ENCODE data around the gene LEF1.
"Not testable (repeated sequence)": the region's sequence is repeated elsewhere in the genome, so short reads cannot be mapped to it uniquely, and the experiment has no call there.

LEF1 gene

DNA sequence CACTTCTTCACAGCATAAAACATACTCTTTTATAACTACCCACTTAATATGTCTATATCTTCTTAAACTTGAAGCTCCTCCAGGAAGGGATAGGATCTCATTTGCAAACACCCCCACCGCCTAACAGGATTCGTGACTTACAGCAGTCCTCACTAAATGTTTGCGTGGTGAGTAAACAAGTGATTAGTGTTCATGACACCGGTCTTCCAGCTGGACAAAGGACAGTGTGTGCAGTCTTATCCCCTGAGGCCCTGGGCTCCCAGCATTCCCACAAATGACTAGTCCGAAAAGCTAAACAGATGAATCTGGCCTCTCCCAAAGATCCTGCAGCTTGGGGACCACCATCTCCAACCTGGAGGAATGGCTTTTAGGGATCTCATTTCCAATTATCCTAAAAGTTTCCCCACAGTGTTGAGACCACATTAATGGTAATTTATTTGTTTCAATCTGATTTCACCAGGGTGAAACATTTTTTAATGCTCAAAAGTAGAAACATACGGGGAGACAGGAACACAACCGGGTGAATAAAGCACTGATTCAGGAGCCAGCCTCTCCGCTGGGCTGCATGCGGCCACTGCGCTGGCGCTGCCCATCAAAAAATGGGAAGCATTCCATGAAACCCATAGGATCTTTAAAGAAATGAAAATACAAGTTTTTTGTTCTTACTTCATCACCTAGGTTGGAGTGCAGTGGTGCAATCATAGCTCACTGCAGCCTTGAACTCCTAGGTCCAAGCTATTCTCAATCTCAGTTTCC is 109.9 kb downstream of the LEF1 start:
- peak; percentile 43 for DNase-seq (ENCODE audit: low spot score)

DNA sequence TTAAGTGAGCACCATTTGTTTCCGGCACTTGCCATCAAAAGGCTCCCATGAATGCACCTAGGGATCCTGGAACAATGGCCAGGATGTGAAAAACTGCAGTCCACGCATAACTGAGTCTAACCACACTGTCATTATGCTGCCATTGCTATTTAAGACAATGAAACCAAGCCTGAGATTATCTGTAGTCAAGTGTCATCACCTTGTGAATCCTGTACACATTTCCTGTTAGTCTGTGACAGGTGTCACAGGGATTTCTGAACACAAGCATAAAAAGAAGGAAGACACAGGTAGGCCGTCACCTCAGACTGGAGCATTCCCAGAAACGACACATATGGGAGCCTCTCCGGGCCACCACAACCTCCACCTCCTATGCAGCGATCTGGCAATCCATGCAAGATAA is 112.3 kb downstream of the LEF1 start:
- DNase-seq (ENCODE audit: low spot score): no peak

DNA sequence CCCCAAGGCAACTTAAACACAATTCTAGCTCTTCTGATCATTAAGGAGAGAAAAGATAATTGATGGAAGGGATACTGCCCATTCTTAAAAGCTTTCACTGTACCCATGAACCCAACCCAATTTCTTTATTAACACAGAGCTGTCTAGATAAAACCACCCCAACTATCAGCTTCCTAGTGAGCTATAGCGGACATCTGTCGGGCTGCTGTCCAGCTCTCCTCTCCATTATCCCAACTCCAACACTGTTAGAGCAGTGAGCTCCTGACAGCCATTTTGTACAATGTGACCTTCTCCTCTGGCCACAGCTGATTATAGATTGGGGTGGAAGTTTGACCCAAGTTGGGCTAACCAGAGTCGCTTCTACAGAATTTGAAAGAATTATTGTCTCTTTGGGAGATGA is 112.9 kb downstream of the LEF1 start:
- DNase-seq (ENCODE audit: low spot score): no peak

DNA sequence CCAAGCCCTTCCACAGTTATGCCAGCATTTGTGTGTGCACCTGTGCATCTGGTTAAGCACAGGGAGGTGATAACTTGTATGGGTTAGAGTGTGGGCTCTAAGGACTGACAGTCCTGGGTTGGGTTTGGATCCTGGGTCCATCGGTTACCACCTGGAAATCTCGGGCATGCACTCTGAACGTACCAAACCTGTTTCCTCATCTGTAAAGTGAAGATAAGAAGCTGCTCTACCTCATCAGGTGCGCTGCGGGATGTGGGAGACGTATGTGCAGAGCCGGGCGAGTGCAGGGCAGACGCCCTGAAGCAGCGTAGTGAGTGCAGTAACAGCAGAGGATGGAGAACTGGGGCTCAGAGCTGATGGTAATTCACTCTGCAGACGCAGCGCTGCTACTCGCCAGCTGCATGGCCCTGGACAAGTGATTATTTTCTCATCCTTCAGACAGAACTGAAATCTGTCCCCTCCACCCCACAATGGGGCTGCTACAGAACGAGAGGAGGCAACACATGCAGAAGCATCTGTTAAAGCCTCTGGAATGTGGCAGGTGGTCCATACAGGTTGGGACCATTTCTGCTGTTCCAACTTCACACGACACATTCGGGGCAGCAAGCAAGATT is 114.6 kb downstream of the LEF1 start:
- DNase-seq (ENCODE audit: low spot score): no peak

DNA sequence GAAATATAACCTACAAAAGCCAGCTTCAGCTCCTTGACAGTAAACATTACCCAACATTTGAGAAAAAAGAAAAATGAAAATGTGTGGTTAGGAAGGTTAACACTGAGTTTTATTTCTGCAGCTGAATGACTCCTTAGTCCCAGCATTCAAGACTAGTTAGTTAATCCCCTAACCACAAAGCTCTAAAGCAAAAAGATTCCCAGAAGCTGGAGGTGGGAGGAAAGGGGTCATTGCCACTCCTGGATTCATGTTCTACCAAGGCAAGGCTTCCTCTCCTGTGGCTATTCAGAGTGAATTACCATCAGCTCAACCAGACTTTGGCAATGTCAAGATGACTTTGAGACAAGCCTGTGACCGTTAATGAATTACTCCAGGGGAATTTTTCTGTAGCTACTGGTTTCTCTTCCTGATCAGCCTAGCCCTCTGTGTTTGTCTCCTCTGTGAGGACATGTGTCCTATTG is 115.5 kb downstream of the LEF1 start:
- DNase-seq (ENCODE audit: low spot score): no peak

DNA sequence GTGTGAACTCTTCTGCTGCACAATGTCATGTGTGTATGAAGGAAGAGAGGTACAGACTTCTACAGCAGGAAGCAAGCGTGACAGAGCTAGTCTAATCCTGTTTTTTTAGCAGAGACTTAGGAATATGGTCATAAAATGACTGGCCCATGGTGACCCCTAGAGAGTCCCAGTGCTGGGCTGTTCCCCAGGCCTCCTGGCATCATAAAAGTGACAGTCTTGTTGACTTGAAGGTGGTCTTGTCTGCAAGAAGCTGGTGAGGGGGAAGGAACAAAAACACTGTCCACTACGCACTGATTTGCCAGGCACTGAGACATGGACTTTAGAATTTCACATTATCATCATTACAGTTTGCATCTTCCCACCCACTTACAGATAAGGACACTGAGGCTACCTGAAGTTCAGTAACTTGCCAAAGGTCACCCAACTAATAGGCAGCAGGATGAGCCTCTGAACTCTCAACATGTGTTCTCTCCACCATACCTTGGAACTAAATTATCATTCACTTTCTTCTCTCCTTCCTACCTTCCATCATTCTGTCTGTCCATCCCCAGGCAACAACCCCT is 116.1 kb downstream of the LEF1 start:
- DNase-seq (ENCODE audit: low spot score): no peak

DNA sequence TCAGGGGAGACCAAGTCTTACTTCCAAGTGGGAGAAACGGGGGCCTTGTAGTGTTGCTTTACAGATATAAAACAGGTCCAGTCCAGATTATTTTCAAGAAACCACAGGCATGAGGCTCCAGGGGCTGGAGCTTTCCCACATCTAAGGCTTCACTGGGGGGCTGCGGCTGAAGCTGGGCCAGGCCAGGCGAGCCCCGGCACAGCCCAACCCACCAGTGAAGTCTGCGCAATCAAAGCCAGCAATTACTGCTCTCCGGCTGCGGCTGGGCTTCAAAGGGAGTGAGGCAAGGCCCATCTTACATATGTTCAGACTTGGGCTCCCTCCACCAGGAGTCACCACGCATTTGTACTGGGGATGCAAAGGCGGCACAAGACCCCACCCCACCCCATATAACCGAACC is 117.4 kb downstream of the LEF1 start:
- no peak for DNase-seq (ENCODE audit: low spot score)

DNA sequence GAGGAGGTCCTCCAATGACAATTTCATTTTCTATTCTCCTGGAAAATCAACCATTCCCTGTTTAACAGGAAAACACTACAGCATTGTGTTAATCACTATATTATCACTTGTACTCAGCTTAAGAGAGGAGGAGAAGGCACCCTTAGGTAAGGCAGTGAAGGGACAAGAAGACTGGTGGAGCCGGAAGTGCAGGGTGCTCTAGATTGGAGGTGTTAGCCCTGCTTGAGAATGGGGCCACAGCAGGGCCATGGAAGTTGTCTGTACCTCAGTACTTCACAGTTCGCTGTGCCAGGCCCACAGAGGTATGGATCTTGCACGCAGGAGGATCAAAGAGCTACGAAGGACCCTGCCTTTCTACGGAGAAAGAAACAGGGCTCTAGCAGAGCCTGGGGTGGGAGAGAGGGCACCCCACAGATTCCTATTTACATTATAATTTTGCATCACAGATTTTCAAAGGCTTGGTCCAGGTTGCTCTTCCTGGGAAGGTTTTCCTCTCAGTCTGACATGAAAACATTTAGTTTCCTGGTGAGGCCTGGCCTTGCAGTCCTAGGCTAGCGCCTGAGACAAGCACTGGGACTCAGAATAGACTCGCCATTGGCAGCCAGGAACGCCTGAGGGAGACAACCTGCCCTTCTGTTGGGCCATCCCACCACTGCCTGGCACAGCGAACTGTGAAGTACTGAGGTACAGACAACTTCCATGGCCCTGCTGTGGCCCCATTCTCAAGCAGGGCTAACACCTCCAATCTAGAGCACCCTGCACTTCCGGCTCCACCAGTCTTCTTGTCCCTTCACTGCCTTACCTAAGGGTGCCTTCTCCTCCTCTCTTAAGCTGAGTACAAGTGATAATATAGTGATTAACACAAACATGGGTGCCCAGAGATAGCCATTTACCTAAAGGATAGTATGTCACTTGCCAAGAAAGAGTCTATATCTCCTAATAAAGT is 118.3 kb downstream of the LEF1 start:
- not testable (repeated sequence) for DNase-seq (ENCODE audit: low spot score)

DNA sequence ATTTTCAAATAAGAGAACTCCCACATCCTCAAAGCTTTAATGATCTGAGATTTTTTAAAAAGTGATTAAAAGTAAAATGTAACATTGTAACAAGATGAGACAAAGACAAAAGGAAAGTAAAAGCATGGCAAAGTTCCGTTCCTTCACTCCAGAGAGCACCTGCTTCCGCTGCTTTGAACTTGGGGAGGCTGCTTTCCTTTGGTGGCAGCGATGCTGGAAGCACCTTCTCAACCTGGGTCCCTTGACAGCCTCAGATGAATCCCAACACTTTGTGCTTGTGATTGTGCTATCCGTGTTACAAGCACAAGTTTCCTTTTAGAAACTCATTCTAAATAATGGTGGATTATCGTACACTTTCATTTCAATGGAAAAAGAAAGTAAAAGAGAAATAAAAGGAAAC is 119.3 kb downstream of the LEF1 start:
- DNase-seq (ENCODE audit: low spot score): no peak

DNA sequence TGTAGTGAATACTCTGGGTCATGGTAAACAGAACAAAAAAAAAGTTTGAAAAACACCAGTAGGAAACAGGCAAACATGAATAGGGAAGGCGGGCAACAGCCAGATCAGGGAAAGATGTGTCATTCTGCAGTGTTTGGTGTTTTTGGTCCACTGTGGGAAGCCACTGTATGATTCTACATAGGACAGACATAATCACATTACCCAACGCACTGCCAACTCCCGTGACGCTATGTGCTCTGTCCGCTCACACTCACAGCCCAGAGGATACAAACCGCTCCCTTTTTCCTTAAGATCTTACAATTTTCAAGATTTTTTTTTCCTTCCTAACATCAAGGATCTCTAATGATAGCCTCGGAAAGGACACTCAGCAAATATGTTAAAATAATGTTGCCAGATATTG is 119.7 kb downstream of the LEF1 start:
- DNase-seq (ENCODE audit: low spot score): no peak

DNA sequence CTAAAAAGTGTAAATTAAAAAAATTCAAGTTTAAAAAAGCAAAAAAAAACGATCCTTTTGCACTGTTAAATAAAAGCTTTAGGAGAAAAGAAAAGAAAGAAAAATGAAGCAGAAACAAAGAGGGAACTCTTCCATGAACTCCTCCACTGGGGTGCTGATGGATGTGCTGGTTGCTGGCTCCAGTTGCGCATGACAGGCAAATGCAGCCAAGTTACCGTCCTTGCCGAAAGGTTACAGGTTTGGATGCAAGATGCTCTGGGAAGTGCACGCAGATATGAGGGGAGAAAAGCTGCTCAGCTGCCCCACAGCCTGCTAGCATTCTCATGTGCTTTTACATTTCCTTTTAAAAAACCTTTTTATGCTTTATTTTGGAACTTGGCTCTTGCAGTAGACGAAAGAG is 120.6 kb downstream of the LEF1 start:
- no peak for DNase-seq (ENCODE audit: low spot score)

DNA sequence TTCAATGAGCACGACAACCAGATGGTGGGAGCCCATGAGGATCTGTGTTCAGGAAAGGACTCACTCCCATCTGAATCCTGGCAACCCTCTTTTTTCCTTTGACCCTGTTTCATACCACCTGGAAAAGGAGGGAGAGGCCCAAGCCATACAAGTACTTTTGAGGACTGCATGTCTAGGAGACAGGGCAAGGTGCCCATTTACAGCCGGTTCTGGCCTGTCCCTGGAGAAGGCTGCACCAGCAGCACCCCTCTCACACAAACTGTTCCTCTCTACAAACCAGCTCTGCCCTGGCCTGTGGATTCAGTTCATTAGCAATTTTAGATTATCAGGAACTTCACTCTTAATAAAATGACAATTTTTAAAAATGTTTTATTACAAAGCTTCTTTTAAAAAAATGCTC is 121.5 kb downstream of the LEF1 start:
- no peak for DNase-seq (ENCODE audit: low spot score)

DNA sequence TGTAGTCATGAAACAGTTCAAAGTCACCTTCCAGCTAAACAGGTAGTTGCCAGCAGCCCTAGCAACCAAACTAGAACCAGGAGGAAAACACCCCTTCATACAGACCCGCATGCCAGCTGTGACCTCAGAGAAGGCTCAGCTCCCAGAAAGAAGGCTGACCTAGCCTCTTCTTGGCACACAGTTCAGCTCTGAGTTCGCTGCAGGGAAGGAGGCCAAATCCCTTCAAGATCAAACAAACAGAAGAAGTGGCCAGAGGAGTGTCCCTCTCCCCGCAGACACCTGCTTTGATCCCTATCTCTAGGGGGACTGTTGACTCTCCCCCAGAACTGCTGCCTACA is 123.1 kb downstream of the LEF1 start:
- DNase-seq (ENCODE audit: low spot score): no peak

DNA sequence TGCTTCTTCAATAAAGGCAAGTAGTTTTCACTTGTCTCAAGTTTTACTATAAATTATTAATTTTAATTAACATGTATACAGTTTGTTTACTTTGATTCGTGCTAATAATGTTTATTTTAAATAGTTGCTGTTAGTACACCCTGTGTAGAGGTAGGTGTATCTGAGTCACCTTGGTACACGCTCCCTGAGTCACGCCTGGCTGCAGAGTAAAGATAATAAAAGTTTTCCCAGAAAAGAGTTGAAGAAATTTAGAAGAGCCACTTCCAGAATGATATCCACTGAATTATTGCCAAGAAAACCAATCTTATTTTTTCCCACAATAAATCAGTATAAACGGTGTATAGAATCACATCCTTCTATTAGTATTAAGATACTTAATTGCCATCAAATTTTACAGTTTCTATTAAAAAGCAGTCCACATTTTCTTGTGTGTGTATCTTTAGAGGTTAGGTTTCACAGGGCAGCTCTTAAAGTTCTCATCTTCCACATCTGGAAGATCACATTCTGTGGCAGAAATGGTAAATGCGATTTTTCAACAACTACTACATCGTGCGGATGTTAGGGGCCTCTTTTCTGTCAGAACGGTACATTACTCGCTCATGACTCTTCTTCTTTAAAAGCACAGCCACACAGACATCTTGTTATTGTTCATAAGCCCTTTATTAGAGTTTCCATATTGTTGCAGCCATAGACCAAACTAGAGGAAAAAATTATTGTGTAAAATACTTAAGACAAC is 123.6 kb downstream of the LEF1 start:
- no peak for DNase-seq (ENCODE audit: low spot score)

DNA sequence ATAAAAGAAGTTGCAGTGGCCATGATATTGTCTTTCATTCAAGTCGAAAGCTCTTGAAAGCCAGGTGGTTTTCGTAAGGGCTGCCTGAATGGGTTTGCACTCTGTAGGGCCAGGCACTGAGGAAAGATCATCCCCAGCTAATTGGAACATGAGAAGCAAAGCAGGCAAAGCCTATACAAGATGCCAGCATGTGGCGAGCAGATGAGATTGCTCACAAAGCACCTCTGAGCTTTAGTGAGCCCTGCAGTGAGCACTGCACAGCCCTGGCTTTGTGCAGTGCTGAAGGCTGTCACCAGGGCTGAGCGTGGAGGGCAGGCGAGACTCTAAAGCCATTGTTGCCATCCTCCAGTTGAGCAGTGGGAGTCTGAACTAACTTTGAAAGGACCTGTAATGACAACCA is 125.2 kb downstream of the LEF1 start:
- DNase-seq (ENCODE audit: low spot score): no peak

DNA sequence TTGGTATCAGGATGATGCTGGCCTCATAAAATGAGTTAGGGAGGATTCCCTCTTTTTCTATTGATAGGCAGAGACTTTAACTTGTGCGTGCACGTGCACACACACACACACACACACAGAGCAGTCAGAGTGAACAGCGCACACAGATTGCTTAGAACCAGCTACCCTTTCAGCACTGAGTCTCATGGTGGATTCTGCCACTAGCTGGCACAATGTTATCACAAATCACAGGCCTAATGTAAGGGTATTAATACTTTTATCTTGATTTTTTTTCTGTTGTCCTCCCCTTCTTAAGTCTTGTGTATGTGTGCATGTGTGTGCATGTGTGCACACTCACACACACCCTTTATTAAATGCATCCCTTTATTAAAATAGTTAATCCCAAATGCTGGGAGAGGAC is 125.8 kb downstream of the LEF1 start:
- no peak for DNase-seq (ENCODE audit: low spot score)

DNA sequence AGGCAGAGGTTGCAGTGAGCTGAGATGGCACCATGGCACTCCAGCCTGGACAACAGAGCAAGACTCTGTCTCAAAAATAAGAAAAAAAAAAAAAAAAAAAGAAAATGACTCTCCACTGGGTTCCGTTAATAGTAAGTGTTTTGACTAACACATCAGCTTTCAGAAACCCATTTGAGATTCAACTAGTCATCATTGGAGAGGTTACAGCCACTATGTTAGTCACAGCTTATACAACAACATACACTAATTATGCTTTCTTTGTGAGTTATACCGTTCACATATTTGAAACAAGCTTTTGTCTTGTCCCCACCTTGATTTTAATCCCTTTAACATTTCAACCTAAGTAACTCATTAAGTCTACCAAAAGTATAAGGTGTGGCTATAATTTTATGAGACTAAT is 130.8 kb downstream of the LEF1 start:
- DNase-seq (ENCODE audit: low spot score): peak; percentile 27

DNA sequence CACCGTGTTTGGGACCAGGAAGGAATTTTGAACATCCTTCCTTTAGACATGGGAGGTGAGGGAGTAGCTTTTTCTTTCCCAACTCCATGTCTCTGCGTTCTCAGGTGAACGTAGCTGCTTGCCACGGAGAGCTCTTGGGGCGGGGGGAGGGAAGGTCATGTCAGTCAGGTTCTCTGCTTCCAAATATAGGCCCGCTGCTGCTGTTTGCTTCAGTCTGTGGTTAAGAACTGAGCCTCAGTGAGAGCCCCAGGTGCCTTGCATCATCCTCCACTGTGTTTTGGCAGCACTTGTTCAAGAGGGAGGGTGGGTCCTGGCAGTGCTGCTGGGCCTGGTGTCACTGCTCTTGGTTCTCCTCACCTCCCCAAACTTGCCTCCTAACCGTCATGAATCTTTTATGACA is 132.5 kb downstream of the LEF1 start:
- no peak for DNase-seq (ENCODE audit: low spot score)

DNA sequence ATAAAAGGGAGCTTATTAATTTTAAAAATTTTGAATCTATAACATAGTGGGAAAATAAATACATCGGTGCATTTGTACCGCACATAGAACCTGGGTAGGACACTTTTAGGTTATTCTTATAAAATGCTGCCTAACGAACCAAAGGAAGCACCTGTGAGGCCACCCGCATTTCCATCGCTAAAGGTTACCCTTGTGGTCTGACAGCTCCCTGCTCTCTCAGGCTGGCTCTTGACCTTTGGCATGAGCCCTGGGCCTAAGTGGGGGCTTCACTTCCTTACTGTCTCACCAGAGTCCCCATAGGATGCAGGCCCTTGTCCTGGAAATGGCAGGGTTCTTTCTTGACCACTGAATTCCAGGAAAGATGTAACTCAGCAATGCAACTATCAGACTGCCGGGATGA is 133.0 kb downstream of the LEF1 start:
- no peak for DNase-seq (ENCODE audit: low spot score)

DNA sequence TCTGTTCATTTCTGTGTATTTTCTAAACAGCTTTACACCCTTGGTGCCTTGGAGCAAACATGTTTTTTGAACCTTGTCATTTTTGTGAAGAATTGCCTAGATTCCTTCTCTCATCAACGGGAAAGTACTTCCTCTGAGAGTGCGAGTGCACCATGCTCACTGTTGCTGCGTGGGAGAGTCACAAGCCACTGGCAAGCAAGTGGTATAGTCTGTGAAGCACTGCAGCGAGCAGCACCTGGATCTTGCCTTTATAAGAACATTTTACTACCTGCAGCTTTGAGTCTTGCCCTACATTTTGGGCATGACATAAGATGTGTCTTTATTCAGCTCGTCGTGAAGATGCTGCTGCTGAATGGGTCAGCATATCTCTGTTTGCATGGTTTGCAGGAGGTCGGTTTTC is 134.2 kb downstream of the LEF1 start:
- no peak for DNase-seq (ENCODE audit: low spot score)

DNA sequence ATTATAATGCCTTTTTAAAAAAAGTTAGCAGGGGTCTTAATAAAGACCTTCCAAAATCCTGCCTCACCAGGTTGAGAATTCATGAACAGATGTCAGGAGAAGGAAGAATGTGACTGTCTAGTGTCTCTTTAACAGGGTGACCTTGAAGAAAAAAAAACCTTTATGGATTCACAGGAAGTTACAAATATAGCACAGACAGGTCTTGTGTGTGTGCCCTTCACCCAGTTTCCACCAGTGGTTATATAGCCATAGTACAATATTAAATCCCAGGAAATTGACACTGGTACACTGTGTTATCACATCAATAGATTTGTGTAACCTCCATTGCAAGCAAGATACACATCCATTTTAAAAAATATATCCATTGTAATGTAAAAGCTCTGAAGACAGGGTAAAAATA is 135.4 kb downstream of the LEF1 start:
- DNase-seq (ENCODE audit: low spot score): no peak
